A549 (cell line): ENCODE measurements around the gene MYMK.

Experiments
- CEBPB ChIP-seq, 2 experiments: fragments of >200 bp in 1 of 2; sonication (Bioruptor Twin) in 1 of 2; formaldehyde crosslinking in 1 of 2; IDR thresholded peaks; 2 replicates each; pipeline ENCODE4 v1.6.1; 2012 to 2016
- EP300 ChIP-seq, 2 experiments: fragments of >200 bp; sonication (Bioruptor Twin); formaldehyde crosslinking; IDR thresholded peaks; 2 replicates in 1 of 2; 3 replicates in 1 of 2; pipeline ENCODE4 v1.6.1; 2016 to 2017
- TF ChIP-seq, protein P1 (sequence below): fragments of >200 bp; sonication (Bioruptor Twin); formaldehyde crosslinking; IDR thresholded peaks from 3 replicates; pipeline ENCODE4 v1.5.1; 2016
- TF ChIP-seq, protein P2 (sequence below): fragments of 200-600 bp; sonication (generic); IDR thresholded peaks from 2 replicates; pipeline ENCODE4 v1.6.1; 2016; ENCODE audit warnings: antibody characterized with exemption, mild to moderate bottlenecking, moderate library complexity

DNA sequence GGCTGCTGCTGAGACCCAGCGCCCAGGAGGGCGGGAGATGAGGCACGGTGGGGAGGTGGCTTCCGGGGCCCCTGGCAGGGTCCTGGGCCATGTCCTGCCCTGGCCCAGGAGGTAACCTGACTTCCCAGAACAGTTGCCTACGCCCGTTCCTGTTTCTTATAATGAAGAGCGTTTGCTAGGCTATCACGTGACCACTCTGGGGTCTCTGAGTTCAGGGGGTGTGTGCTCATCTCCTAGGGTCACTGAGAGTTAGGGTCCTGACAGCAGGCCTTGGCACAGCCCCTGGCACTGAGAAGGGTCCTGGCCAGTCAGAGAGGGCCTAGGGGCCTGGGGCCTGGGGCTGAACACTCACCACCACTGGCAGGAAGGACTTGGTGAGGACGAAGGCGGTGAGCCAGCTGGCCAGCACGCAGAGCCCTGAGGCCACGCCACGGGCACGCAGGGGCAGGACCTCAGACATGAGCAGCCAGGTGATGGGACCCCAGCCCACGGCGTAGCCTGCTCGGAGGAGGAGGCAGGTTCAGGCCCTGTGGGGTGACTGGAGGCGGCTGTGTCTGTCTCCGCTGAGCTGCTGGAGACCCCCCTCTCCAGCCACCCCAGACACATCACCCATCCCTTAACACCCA is 51.9 kb downstream of the MYMK start:
- TF ChIP-seq CEBPB (IDR thresholded peaks at IDR 0.05) (no peak), EP300 (IDR thresholded peaks at IDR 0.05) (no peak)
- TF ChIP-seq, protein P1, sequence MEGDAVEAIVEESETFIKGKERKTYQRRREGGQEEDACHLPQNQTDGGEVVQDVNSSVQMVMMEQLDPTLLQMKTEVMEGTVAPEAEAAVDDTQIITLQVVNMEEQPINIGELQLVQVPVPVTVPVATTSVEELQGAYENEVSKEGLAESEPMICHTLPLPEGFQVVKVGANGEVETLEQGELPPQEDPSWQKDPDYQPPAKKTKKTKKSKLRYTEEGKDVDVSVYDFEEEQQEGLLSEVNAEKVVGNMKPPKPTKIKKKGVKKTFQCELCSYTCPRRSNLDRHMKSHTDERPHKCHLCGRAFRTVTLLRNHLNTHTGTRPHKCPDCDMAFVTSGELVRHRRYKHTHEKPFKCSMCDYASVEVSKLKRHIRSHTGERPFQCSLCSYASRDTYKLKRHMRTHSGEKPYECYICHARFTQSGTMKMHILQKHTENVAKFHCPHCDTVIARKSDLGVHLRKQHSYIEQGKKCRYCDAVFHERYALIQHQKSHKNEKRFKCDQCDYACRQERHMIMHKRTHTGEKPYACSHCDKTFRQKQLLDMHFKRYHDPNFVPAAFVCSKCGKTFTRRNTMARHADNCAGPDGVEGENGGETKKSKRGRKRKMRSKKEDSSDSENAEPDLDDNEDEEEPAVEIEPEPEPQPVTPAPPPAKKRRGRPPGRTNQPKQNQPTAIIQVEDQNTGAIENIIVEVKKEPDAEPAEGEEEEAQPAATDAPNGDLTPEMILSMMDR = no peak
- TF ChIP-seq, protein P2, sequence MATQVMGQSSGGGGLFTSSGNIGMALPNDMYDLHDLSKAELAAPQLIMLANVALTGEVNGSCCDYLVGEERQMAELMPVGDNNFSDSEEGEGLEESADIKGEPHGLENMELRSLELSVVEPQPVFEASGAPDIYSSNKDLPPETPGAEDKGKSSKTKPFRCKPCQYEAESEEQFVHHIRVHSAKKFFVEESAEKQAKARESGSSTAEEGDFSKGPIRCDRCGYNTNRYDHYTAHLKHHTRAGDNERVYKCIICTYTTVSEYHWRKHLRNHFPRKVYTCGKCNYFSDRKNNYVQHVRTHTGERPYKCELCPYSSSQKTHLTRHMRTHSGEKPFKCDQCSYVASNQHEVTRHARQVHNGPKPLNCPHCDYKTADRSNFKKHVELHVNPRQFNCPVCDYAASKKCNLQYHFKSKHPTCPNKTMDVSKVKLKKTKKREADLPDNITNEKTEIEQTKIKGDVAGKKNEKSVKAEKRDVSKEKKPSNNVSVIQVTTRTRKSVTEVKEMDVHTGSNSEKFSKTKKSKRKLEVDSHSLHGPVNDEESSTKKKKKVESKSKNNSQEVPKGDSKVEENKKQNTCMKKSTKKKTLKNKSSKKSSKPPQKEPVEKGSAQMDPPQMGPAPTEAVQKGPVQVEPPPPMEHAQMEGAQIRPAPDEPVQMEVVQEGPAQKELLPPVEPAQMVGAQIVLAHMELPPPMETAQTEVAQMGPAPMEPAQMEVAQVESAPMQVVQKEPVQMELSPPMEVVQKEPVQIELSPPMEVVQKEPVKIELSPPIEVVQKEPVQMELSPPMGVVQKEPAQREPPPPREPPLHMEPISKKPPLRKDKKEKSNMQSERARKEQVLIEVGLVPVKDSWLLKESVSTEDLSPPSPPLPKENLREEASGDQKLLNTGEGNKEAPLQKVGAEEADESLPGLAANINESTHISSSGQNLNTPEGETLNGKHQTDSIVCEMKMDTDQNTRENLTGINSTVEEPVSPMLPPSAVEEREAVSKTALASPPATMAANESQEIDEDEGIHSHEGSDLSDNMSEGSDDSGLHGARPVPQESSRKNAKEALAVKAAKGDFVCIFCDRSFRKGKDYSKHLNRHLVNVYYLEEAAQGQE = no peak
